DND-41 (cell line): ENCODE data around the gene HECTD2.

Experiments
- ATAC-seq: fragments of 200-7000 bp; cut with Tn5 transposase; 3 replicates; pipeline ENCODE4 v1.9.1; 2021; ENCODE audit warnings: low read depth; ENCODE audit not compliant: insufficient read depth
- DNase-seq: peaks from one replicate; pipeline ENCODE4 v3.0.0-alpha.2; 2020
- H2AFZ ChIP-seq: 2 replicates; pipeline ENCODE4 v1.6.0; 2012; ENCODE audit warnings: low read depth, low read length
- H3K27ac ChIP-seq: 2 replicates; pipeline ENCODE4 v1.5.1; 2012; ENCODE audit warnings: low read length, inconsistent platforms
- H3K27me3 ChIP-seq: fragments of 200-600 bp; sonication (generic); 2 replicates; pipeline ENCODE4 v1.6.0; 2012; ENCODE audit warnings: low read length, mild to moderate bottlenecking, inconsistent platforms; ENCODE audit not compliant: insufficient read depth, poor library complexity
- H3K36me3 ChIP-seq: 2 replicates; pipeline ENCODE4 v1.5.1; 2012; ENCODE audit warnings: low read length, inconsistent platforms; ENCODE audit not compliant: insufficient read depth
- H3K4me1 ChIP-seq: 2 replicates; pipeline ENCODE4 v1.5.1; 2012; ENCODE audit warnings: mild to moderate bottlenecking, low read length; ENCODE audit not compliant: insufficient read depth
- H3K4me2 ChIP-seq: 2 replicates; pipeline ENCODE4 v1.6.0; 2012; ENCODE audit warnings: mild to moderate bottlenecking, moderate library complexity, low read length, inconsistent platforms; ENCODE audit not compliant: insufficient read depth
- H3K4me3 ChIP-seq, 2 experiments: fragments of 200-600 bp in 1 of 2; shearing (Covaris generic) in 1 of 2; 2 replicates each; pipeline ENCODE4 v1.5.1; 2012 to 2016; ENCODE audit warnings: inconsistent platforms in 2 of 2, low read length in 2 of 2, mild to moderate bottlenecking in 2 of 2, low read depth in 1 of 2, moderate library complexity in 1 of 2
- H3K79me2 ChIP-seq: 2 replicates; pipeline ENCODE4 v1.6.0; 2012; ENCODE audit warnings: low read length, inconsistent platforms; ENCODE audit not compliant: insufficient read depth
- H3K9ac ChIP-seq: 2 replicates; pipeline ENCODE4 v1.6.0; 2012; ENCODE audit warnings: low read depth, mild to moderate bottlenecking, inconsistent platforms, low read length, moderate library complexity
- H3K9me3 ChIP-seq: 2 replicates; pipeline ENCODE4 v1.5.1; 2012; ENCODE audit warnings: low read length, moderate library complexity, mild to moderate bottlenecking, inconsistent platforms; ENCODE audit not compliant: insufficient read depth, severe bottlenecking
- H4K20me1 ChIP-seq: 2 replicates; pipeline ENCODE4 v1.6.0; 2012; ENCODE audit warnings: low read length; ENCODE audit not compliant: insufficient read depth
- CTCF ChIP-seq: IDR thresholded peaks from 2 replicates; pipeline ENCODE4 v1.5.1; 2012; ENCODE audit warnings: borderline replicate concordance, low read length, moderate library complexity, mild to moderate bottlenecking; ENCODE audit not compliant: poor library complexity, severe bottlenecking; ENCODE audit errors: extremely low read depth
- EZH2 ChIP-seq: IDR thresholded peaks from 3 replicates; pipeline ENCODE4 v1.6.1; 2012; ENCODE audit warnings: borderline replicate concordance, low read depth, mild to moderate bottlenecking, moderate library complexity, low read length, inconsistent platforms; ENCODE audit not compliant: severe bottlenecking

Gene HECTD2

GRCh38 chr10:91562839-91563581 lies 152.9 kb downstream of the HECTD2 start:
- Histone ChIP-seq H2AFZ (no peak overlapping the region), H3K4me1 (no peaks in the 10 kb centered on the region), H3K4me3 (no peak overlapping the region), H3K36me3 (no peaks in the 10 kb centered on the region), H3K4me2 (no peak overlapping the region), H3K79me2 (no peaks in the 10 kb centered on the region), H3K9me3 (peaks cover 2% of the 10 kb centered on the region), H3K9ac (no peak overlapping the region), H3K27me3 (peaks cover 3% of the 10 kb centered on the region), H4K20me1 (no peaks in the 10 kb centered on the region), H3K27ac (no peak overlapping the region)
- ATAC-seq (no peak), DNase-seq (no peak)
- TF ChIP-seq CTCF (no peak), EZH2 (no peak)

- Histone ChIP-seq H3K4me3 (no peak overlapping the region), H3K36me3 (no peaks in the 10 kb centered on the region), H3K79me2 (no peaks in the 10 kb centered on the region), H3K9ac (no peak overlapping the region), H3K9me3 (peaks cover 2% of the 10 kb centered on the region), H2AFZ (no peak overlapping the region), H3K4me1 (no peaks in the 10 kb centered on the region), H3K27ac (no peak overlapping the region), H4K20me1 (no peaks in the 10 kb centered on the region), H3K27me3 (peaks cover 3% of the 10 kb centered on the region), H3K4me2 (no peak overlapping the region)
- ATAC-seq: no peak
- no peak for TF ChIP-seq EZH2
- no peak for TF ChIP-seq CTCF
- DNase-seq: no peak
These were observed 153.9 kb downstream of the HECTD2 start for GRCh38 chr10:91564026-91564425.
